Lung (tissue), 12 donors: Measurements from ENCODE around the gene ROBO3. TPM values are rescaled to one million over a fixed set of nuclear protein-coding genes. Genes with fewer than 3 reads are reported as not detected.

Experiments used
- ATAC-seq: fragments of 200-7000 bp; cut with Tn5 transposase; one replicate; pipeline ENCODE4 v1.9.1; 2020; ENCODE audit warnings: moderate number of reproducible peaks; ENCODE audit not compliant: insufficient read depth, low FRiP score
- DNase-seq, 3 donors: peaks; one replicate each; pipeline ENCODE4 v3.0.0-alpha.2; 2013 to 2017
- H3K27ac ChIP-seq, 2 donors: one replicate each; pipeline ENCODE4 v1.5.1; 2013; ENCODE audit warnings: mild to moderate bottlenecking in 2 of 2, moderate library complexity in 2 of 2, control low read depth in 1 of 2, inconsistent platforms in 1 of 2, low read depth in 1 of 2, low read length in 1 of 2
- H3K27me3 ChIP-seq, 3 donors: one replicate each; pipeline ENCODE4 v1.5.1; 2013; ENCODE audit warnings: low read length in 2 of 3; ENCODE audit not compliant: control insufficient read depth in 3 of 3, insufficient read depth in 3 of 3
- H3K36me3 ChIP-seq, 4 donors: one replicate each; pipeline ENCODE4 v1.5.1; 2013; ENCODE audit warnings: low read length in 4 of 4, mild to moderate bottlenecking in 1 of 4, moderate library complexity in 1 of 4; ENCODE audit not compliant: control insufficient read depth in 4 of 4, insufficient read depth in 4 of 4
- H3K4me1 ChIP-seq, 5 donors: one replicate each; pipeline ENCODE4 v1.5.1; 2013; ENCODE audit warnings: low read length in 5 of 5, mild to moderate bottlenecking in 2 of 5, moderate library complexity in 1 of 5; ENCODE audit not compliant: control insufficient read depth in 5 of 5, insufficient read depth in 5 of 5
- H3K4me3 ChIP-seq: one replicate; pipeline ENCODE4 v1.5.1; 2013; ENCODE audit warnings: mild to moderate bottlenecking, control low read depth, moderate library complexity
- H3K9ac ChIP-seq, 2 donors: one replicate each; pipeline ENCODE4 v1.5.1; 2013; ENCODE audit warnings: low read length in 2 of 2, control low read depth in 1 of 2; ENCODE audit not compliant: insufficient read depth in 1 of 2
- H3K9me3 ChIP-seq, 4 donors: one replicate each; pipeline ENCODE4 v1.5.1; 2013; ENCODE audit warnings: low read length in 3 of 4, mild to moderate bottlenecking in 1 of 4, moderate library complexity in 1 of 4; ENCODE audit not compliant: control insufficient read depth in 4 of 4, insufficient read depth in 3 of 4
- CTCF ChIP-seq: IDR thresholded peaks from 2 replicates; pipeline ENCODE4 v1.5.1; 2012; ENCODE audit warnings: mild to moderate bottlenecking; ENCODE audit errors: control extremely low read depth, extremely low read depth
- WGBS, 2 donors: extraction: QIAGEN DNeasy Blood & Tissue Kit; methylation state at CpG; one replicate each; pipeline ENCODE4 v1.1.7; 2013; 5-methylcytosine and 5-hydroxymethylcytosine counted together
- polyA plus RNA-seq, 2 donors: library from polyadenylated mRNA; stranded (reverse); fragments of 200-250 nt; gene quantifications; one replicate each; pipeline ENCODE4 v1.2.1, GENCODE V29; 2013
- total RNA-seq, 2 donors: library from RNA; depleted of rRNA in 1 of 2; stranded (reverse); fragments of >200 nt in 1 of 2; gene quantifications; one replicate each; pipeline ENCODE4 v1.2.1, GENCODE V29; 2014 to 2021
- donor health status: control.
- donor health status: control.
- donor health status: Bipolar disorder and iron deficiency.
- donor health status: healthy.
- donor health status: DM: yes; HTN: yes; CAD: no.

ROBO3 gene
- total and polyA plus RNA-seq, 4 donors = 9.3 to 16.8 (median 15.1) TPM

GRCh38 chr11:124844664-124845079 is 20.6 kb upstream of the ROBO3 start:
- Histone ChIP-seq H3K36me3 (no peaks in the 10 kb centered on the region), H3K9ac (no peak overlapping the region), H3K27me3 (peaks cover 3 to 67% (median 60%) of the 10 kb centered on the region in 3 donors), H3K27ac (no peak overlapping the region), H3K4me1 (peaks cover 0 to 47% (median 19%) of the 10 kb centered on the region in 5 donors), H3K4me3 (no peak overlapping the region), H3K9me3 (peaks cover 0 to 11% (median 0%) of the 10 kb centered on the region in 4 donors)
- DNase-seq = no peak
- ATAC-seq = no peak
- 11 to 17% methylated on average over 8 of the region's 8 CpGs for WGBS, 2 donors
- TF ChIP-seq CTCF = no peak

GRCh38 chr11:124846070-124846673 is 19.1 kb upstream of the ROBO3 start:
- H3K9ac ChIP-seq = no peak overlapping the region
- H3K4me1 ChIP-seq = peaks cover 0 to 44% (median 19%) of the 10 kb centered on the region in 5 donors
- no peak overlapping the region for H3K27ac ChIP-seq
- TF ChIP-seq CTCF = no peak
- peaks cover 0 to 11% (median 0%) of the 10 kb centered on the region in 4 donors for H3K9me3 ChIP-seq
- H3K36me3 ChIP-seq = no peaks in the 10 kb centered on the region
- WGBS, 2 donors = 17 to 28% methylated on average over 11 of the region's 11 CpGs
- no peak overlapping the region for H3K4me3 ChIP-seq
- no peak for DNase-seq
- ATAC-seq = no peak
- H3K27me3 ChIP-seq = peaks cover 3 to 74% (median 65%) of the 10 kb centered on the region in 3 donors

- Histone ChIP-seq H3K27ac (no peak overlapping the region), H3K9ac (no peak overlapping the region), H3K27me3 (peaks cover 0 to 54% (median 23%) of the 10 kb centered on the region in 3 donors), H3K9me3 (peaks cover 0 to 2% (median 0%) of the 10 kb centered on the region in 4 donors), H3K4me1 (peaks cover 0 to 30% (median 2%) of the 10 kb centered on the region in 5 donors), H3K4me3 (no peak overlapping the region), H3K36me3 (no peaks in the 10 kb centered on the region)
- DNase-seq (no peak), ATAC-seq (no peak)
- WGBS, 2 donors = 90 to 92% methylated on average over 2 of the region's 2 CpGs
- no peak for TF ChIP-seq CTCF
These were observed 6.1 kb upstream of the ROBO3 start for GRCh38 chr11:124859171-124859570.
